GM12873 (cell line): Measurements from ENCODE around the gene TBC1D20.

ENCODE experiments used
- CTCF ChIP-seq: IDR thresholded peaks from 2 replicates; pipeline ENCODE4 v1.5.1; 2012; ENCODE audit warnings: low read depth, mild to moderate bottlenecking, moderate library complexity, low read length, control low read depth; ENCODE audit not compliant: insufficient read depth; ENCODE audit errors: missing control alignments

TBC1D20 gene

GRCh38 chr20:433300-433975 lies 28.9 kb downstream of the TBC1D20 start:
- TF ChIP-seq CTCF, result no peak

GRCh38 chr20:432677-433299 lies 29.5 kb downstream of the TBC1D20 start:
- no peak for TF ChIP-seq CTCF

GRCh38 chr20:432208-432607 lies 30.1 kb downstream of the TBC1D20 start:
- TF ChIP-seq CTCF, result no peak

- TF ChIP-seq CTCF, result peak; percentile 48
These were observed 31.1 kb downstream of the TBC1D20 start for GRCh38 chr20:431012-431904.

- TF ChIP-seq CTCF, result no peak
These were observed 32.0 kb downstream of the TBC1D20 start for GRCh38 chr20:430091-430999.

- TF ChIP-seq CTCF, result no peak
These were observed 33.6 kb downstream of the TBC1D20 start for GRCh38 chr20:428658-429200.
